HG02852 (cell line): ENCODE measurements around the gene NDUFA3.
"Not testable (repeated sequence)": the region's sequence is repeated elsewhere in the genome, so short reads cannot be mapped to it uniquely, and the experiment has no call there.

Source experiments
- ATAC-seq: cut with Tn5 transposase; IDR thresholded peaks from one replicate; pipeline ENCODE4 v1.9.1; 2021; ENCODE audit warnings: mild to moderate bottlenecking, moderate library complexity; ENCODE audit not compliant: unreplicated experiment

Gene NDUFA3

GRCh38 chr19:54102421-54103169, at the start of gene NDUFA3:
TSS of gene NDUFA3 (plus strand) at chr19:54102855. CDS start at chr19:54102879, 24 bp downstream.
- ATAC-seq = peak; percentile 83

GRCh38 chr19:54062643-54063042, 40.0 kb upstream of the NDUFA3 start:
- ATAC-seq = no peak

- no peak for ATAC-seq
Measured at GRCh38 chr19:54063350-54064116, 39.1 kb upstream of the NDUFA3 start, which contains the start of gene VSTM1. TSS of gene VSTM1 (minus strand) at chr19:54063897. CDS start at chr19:54063777, 120 bp downstream.

- no peak for ATAC-seq
Measured at GRCh38 chr19:54069470-54069869, 33.2 kb upstream of the NDUFA3 start.

GRCh38 chr19:54073829-54074228, 28.8 kb upstream of the NDUFA3 start:
- ATAC-seq = no peak

GRCh38 chr19:54074851-54075250, 27.8 kb upstream of the NDUFA3 start:
- no peak for ATAC-seq

GRCh38 chr19:54077334-54077733, 25.3 kb upstream of the NDUFA3 start:
- ATAC-seq = no peak

- ATAC-seq = no peak
Measured at GRCh38 chr19:54081032-54081431, 21.6 kb upstream of the NDUFA3 start, which contains the start of gene TARM1. TSS of gene TARM1 (minus strand) at chr19:54081365. CDS start at chr19:54081340, 25 bp downstream.

GRCh38 chr19:54084410-54084809, 18.2 kb upstream of the NDUFA3 start:
- ATAC-seq = no peak

GRCh38 chr19:54094426-54095000, 8.1 kb upstream of the NDUFA3 start:
- no peak for ATAC-seq

- no peak for ATAC-seq
Measured at GRCh38 chr19:54095136-54095858, 7.4 kb upstream of the NDUFA3 start.

GRCh38 chr19:54095859-54096616, 6.6 kb upstream of the NDUFA3 start:
- not testable (repeated sequence) for ATAC-seq

GRCh38 chr19:54096617-54097106, 6.0 kb upstream of the NDUFA3 start:
- no peak for ATAC-seq

- ATAC-seq = no peak
Measured at GRCh38 chr19:54099190-54099902, 3.3 kb upstream of the NDUFA3 start.

- not testable (repeated sequence) for ATAC-seq
Measured at GRCh38 chr19:54099903-54100255, 2.8 kb upstream of the NDUFA3 start.

- no peak for ATAC-seq
Measured at GRCh38 chr19:54100561-54100960, 2.1 kb upstream of the NDUFA3 start, which contains the start of gene OSCAR. TSS of gene OSCAR (minus strand) at chr19:54100803. CDS start at chr19:54100792, 11 bp downstream.

GRCh38 chr19:54104998-54105715, 2.5 kb downstream of the NDUFA3 start:
- ATAC-seq = no peak

- no peak for ATAC-seq
Measured at GRCh38 chr19:54105796-54106195, 3.1 kb downstream of the NDUFA3 start.

- ATAC-seq = no peak
Measured at GRCh38 chr19:54106716-54107115, 4.1 kb downstream of the NDUFA3 start.
